ENCODE measurements around the gene CAMK2D. TPM values are rescaled to one million over a fixed set of nuclear protein-coding genes. Genes with fewer than 3 reads are reported as not detected.
"Not testable (repeated sequence)": the region's sequence is repeated elsewhere in the genome, so short reads cannot be mapped to it uniquely, and the experiment has no call there.

The CAMK2D gene
- 46.1 TPM for total RNA-seq
- long read RNA-seq, full-length matches to known transcripts = 62 of 97 reads
- long read RNA-seq, partial matches to known transcripts = 7 of 97 reads
- long read RNA-seq, other reads (novel, unspliced or antisense) = 28 of 97 reads

DNA sequence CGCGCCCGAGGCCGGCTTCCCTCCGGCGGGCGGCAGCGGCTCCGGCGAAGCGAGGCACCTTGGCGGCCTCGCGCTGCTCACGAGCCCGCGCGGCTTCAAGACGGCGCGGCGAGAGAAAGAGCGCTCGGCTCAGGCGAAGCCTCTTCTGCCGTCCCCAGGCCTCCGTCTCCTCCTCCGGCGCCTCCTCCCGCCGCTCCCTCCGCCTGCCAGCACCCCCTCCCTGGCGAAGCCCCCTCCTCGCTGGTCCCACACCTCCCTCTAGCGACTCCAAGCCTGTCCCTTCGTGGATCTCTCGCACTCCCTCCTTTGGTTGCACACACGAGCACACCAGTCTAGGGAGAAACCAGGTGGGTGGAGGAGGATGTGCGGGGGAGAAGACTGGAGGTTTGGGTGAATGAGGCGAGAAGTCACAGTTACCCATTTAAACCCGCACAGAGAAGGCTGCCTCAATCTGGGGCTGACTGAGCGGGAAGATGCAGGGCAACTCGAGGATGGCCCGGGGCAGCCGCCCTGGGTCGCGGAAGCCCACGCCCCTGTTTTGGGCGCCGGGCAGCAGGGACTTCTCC is at the start of gene CAMK2D:
Gene CAMK2D (minus strand): TSS at position 119 of the 566 bp plus-strand sequence. CDS start 670 bp downstream, outside the sequence.
- peaks cover 14% of the 10 kb centered on the region for H3K4me1 ChIP-seq
- ATAC-seq = peak; percentile 85

DNA sequence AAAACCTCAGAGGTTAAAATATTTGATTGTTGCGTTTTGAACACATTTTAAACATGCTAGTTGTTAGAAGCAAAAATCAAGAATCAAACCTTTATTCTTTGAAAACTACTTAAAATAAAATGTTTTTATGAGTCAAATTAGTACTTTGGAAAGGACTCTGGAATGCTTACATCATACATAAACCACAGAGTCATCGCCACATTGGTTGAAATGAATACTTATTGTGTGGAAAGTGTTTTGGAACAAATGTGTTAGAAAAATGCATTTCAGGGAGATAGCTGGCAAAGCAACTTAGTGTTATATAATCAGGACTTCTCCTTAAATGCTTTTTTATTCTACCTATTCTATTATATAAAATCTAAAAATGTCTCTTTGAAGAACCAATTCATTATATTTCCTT is 49.4 kb upstream of the CAMK2D start:
- TF ChIP-seq, protein P1, sequence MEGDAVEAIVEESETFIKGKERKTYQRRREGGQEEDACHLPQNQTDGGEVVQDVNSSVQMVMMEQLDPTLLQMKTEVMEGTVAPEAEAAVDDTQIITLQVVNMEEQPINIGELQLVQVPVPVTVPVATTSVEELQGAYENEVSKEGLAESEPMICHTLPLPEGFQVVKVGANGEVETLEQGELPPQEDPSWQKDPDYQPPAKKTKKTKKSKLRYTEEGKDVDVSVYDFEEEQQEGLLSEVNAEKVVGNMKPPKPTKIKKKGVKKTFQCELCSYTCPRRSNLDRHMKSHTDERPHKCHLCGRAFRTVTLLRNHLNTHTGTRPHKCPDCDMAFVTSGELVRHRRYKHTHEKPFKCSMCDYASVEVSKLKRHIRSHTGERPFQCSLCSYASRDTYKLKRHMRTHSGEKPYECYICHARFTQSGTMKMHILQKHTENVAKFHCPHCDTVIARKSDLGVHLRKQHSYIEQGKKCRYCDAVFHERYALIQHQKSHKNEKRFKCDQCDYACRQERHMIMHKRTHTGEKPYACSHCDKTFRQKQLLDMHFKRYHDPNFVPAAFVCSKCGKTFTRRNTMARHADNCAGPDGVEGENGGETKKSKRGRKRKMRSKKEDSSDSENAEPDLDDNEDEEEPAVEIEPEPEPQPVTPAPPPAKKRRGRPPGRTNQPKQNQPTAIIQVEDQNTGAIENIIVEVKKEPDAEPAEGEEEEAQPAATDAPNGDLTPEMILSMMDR (IDR thresholded peaks at IDR 0.05) = no peak
- DNase-seq (no peak), ATAC-seq (no peak)
- Histone ChIP-seq H3K27ac (no peak overlapping the region), H3K4me1 (no peaks in the 10 kb centered on the region), H3K36me3 (no peaks in the 10 kb centered on the region), H3K4me3 (no peak overlapping the region), H3K27me3 (no peaks in the 10 kb centered on the region), H3K9me3 (no peaks in the 10 kb centered on the region)
- intact Hi-C loops (cut with DNase I) = no loop called here

More for the DNA sequence above, at the start of gene CAMK2D:
- Histone ChIP-seq H3K27ac (peak within 1 kb of the TSS; percentile 98), H3K27me3 (no peaks in the 10 kb centered on the region), H3K36me3 (peaks cover 5% of the 10 kb centered on the region), H3K4me3 (peak within 1 kb of the TSS; percentile 88), H3K9me3 (no peaks in the 10 kb centered on the region)
- intact Hi-C loops (cut with DNase I) = no loop called here
- TF ChIP-seq, protein P1 (IDR thresholded peaks at IDR 0.05) = peak; percentile 44
- DNase-seq = peak; percentile 93

DNA sequence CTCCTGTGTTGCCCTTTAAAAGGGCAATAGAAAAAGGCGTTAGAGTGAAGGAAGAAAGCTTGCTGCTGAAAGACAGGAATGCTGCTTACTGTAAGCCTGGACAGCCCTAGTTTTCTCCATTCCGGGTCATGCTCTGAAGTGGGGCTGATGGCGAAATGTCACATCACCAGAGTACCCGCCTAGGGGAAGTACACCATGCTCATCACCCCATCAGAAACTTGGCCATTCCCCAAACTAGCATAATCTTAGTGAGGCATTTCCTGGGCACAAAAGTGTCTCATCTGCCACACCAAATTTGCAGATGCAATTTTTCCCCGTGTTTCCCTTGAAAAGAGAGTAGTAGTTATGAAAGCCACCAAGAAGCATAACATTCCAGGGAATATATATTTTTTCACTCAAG is 47.8 kb upstream of the CAMK2D start:
- ATAC-seq = peak; percentile 94
- intact Hi-C loops (cut with DNase I) = no loop called here

DNA sequence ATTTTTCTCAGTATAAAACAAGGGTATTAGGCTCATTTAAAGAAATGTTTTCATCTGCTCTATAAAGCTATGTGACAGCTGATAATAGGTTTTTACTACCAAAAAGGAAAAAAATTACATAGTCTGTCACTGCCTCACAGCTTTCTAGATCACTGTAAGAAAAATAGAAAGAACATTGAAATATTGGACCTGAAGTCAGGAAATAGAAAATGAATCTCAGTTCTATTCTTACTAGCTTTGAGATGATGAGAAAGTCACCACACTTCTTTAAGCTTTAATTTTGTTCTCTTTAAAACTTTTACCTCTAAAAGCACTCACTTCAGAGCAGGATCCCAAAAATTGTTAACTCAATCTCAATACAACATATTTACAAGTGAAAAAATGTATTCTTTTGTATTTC is 45.3 kb upstream of the CAMK2D start:
- TF ChIP-seq, protein P1 (IDR thresholded peaks at IDR 0.05) = no peak
- no peak overlapping the region for H3K4me3 ChIP-seq
- H3K9me3 ChIP-seq = no peaks in the 10 kb centered on the region
- no peaks in the 10 kb centered on the region for H3K27me3 ChIP-seq
- no peaks in the 10 kb centered on the region for H3K4me1 ChIP-seq
- no peak for ATAC-seq
- DNase-seq = no peak
- H3K27ac ChIP-seq = no peak overlapping the region
- H3K36me3 ChIP-seq = no peaks in the 10 kb centered on the region
- intact Hi-C loops (cut with DNase I) = no loop called here

More for the DNA sequence above, 47.8 kb upstream of the CAMK2D start:
- Histone ChIP-seq H3K4me1 (no peaks in the 10 kb centered on the region), H3K36me3 (no peaks in the 10 kb centered on the region), H3K9me3 (no peaks in the 10 kb centered on the region), H3K27ac (no peak overlapping the region), H3K27me3 (no peaks in the 10 kb centered on the region), H3K4me3 (no peak overlapping the region)
- DNase-seq = peak; percentile 63
- TF ChIP-seq, protein P1 (IDR thresholded peaks at IDR 0.05) = no peak

DNA sequence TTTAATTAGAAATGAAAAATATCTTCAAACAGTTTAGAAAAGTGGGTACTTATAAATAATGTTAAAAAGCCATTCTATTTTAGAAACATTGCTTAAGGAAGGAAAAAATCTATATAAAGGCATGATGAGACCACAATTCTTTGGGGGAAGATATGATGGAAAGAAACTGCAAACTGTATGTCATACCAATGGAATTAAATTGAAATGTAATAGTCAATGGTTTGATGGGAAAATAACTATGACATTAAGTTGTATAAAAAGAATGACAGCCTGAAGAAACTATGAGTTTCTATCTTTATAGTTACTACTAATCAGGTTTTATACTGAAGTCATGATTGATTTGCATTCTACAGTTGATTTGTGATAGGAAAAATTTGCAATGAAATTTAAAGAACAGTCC is 40.3 kb upstream of the CAMK2D start:
- no peak overlapping the region for H3K4me3 ChIP-seq
- TF ChIP-seq, protein P1 (IDR thresholded peaks at IDR 0.05) = no peak
- no peak overlapping the region for H3K27ac ChIP-seq
- H3K4me1 ChIP-seq = no peaks in the 10 kb centered on the region
- ATAC-seq (no peak), DNase-seq (no peak)
- intact Hi-C loops (cut with DNase I) = no loop called here
- no peaks in the 10 kb centered on the region for H3K27me3 ChIP-seq
- H3K36me3 ChIP-seq = no peaks in the 10 kb centered on the region
- H3K9me3 ChIP-seq = no peaks in the 10 kb centered on the region

DNA sequence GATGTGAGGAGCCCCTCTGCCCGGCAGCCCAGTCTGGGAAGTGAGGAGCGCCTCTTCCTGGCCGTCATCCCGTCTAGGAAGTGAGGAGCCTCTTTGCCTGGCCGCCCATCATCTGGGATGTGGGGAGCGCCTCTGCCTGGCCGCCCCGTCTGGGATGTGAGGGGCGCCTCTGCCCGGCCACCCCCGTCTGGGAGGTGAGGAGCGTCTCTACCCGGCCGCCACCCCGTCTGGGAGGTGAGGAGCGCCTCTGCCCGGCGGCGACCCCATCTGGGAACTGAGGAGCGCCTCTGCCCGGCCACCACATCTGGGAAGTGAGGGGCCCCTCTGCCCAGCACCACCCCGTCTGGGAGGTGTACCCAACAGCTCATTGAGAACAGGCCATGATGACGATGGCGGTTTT is 34.8 kb upstream of the CAMK2D start:
- ATAC-seq; H3K4me3 ChIP-seq; DNase-seq; H3K27ac ChIP-seq; H3K4me1 ChIP-seq; H3K27me3 ChIP-seq; intact Hi-C loops (cut with DNase I); H3K36me3 ChIP-seq; H3K9me3 ChIP-seq: not testable (repeated sequence)
